ENCODE data around the gene KRTAP26-1.

The KRTAP26-1 gene, protein sequence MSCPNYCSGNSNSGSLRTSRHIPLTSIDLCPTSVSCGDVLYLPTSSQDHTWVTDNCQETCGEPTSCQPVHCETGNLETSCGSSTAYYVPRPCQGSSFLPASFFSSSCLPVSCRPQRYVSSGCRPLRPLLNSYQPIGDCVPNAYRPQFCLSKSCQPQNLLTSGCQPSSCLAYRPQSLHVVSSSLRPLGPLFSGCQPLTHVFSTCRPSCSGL

DNA sequence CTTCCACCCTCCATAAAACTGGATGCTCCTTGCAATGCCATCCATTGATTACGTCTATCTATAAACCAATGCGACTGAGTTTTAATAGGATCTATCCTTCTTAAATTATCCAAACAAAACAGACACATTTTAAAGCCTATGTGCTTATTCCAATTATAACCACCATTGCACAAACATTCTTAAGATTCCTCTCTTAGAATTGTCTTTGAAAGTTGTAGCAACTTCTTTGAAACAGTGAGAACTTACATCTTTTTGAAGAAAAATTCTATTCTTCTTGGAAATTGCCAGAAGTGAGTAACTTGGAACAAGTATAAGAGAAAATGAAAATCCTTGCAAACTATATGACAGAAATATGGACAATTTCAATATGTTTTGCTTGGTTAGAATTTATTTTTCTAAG is at the start of gene KRTAP26-1:
TSS of gene KRTAP26-1 (minus strand) at position 101 of the 400 bp plus-strand sequence. CDS start 280 bp downstream, outside the sequence.
- no peak for DNase-seq (ENCODE audit: low read depth)

DNA sequence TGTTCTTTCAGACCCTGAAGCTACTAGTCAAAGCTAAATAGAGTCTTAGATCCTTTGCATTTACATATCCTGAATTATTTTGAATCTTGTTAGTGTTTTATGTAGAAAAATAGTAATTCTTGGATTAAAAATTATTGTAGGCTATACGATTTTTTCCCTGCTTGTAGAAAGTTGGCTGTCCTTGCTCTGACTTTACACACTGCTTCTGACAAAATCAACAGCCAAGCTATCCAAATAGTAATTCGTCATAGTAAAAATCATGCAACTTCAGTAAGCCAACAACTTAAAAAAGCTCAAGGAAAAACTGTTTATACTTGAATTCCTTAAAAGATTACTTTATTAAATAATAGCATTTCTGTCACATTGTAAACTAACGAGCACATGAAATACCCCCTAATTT is 35.8 kb upstream of the KRTAP26-1 start:
- no peak for DNase-seq (ENCODE audit: low read depth)

GRCh38 chr21:30354308-30355005 is 34.3 kb upstream of the KRTAP26-1 start:
- no peak for DNase-seq (ENCODE audit: low read depth)

DNA sequence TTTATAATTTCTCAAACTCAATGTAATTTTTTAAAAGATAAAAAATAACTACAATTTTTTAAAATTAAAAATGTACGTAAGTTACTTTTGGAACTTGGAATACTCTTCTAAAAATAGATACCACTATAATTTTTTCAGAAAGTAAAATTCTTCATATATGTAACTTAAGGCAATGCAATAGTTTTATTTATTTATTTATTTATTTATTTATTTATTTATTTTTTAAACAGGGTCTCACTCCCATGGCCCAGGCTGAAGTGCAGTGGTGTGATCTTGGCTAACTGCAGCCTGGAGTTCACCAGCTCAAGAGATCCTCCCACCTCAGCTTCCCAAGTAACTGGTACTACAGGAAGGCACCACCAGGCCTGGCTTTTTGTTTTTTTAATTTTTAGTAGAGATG is 31.4 kb upstream of the KRTAP26-1 start:
- DNase-seq (ENCODE audit: low read depth) = no peak

GRCh38 chr21:30349572-30349971 is 29.5 kb upstream of the KRTAP26-1 start:
- DNase-seq (ENCODE audit: low read depth) = no peak

DNA sequence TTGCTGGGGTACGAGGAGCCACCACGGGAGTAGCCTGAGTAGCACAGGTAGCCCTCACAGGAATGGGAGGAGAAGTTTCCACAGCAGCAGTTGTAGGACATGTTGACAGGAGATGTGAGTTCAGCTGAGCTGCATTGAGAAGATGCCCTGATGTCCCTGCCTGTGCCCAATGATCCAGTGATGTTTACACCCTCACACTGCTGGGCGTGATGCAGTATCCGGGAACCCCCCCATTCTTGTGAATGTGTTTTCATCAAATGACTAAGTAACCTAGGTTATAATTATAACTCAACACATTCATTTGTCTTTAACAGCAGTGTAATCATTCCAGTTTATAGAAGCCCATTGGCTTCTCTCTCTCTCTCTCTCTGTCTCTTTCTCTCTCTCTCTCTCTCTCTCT is 28.4 kb upstream of the KRTAP26-1 start, which contains the start of gene KRTAP23-1:
TSS of gene KRTAP23-1 (minus strand) at position 101 of the 400 bp plus-strand sequence. CDS start at position 101, 0 bp downstream.
- DNase-seq (ENCODE audit: low read depth) = no peak

- DNase-seq (ENCODE audit: low read depth) = no peak
Measured at GRCh38 chr21:30345014-30345413, 24.9 kb upstream of the KRTAP26-1 start.

DNA sequence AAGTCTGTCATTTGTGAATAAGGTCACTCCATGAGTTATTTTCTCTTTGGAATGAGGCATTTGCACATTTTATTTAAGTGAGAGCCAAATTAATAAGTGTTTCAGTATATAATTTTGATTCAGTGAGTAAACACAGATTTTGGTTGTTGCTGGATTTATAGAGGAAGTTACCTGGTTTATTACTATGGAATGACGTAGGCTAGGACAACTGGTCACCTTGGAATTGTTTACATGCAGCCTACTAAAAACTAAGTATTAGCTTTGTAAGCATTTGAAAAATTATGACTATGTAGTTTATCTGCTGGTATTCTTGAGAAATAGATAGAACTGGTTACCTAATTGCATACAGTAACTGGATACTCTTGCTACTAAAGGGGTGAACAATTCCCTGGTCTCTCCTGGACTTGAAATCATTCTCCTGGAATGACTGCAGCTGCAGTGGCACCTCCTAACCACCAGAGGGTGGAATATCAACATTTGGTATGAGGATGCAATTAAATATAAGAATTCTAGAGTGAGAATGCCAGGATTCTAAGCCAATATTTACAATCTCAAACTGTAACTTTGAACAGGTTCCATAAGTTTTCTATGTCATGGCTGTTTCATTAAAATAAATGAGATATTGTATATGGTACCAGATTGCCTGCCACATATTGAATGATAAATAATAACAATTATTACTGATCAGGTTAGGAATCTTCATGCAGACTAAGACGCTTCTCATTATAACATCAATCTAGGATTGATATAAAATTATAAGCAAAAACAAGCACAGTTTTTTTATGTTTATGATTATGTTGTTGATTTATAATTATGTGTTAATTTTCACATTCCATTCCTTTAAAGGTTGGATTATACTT is 20.8 kb upstream of the KRTAP26-1 start:
- no peak for DNase-seq (ENCODE audit: low read depth)

GRCh38 chr21:30338717-30339116 is 18.6 kb upstream of the KRTAP26-1 start:
- no peak for DNase-seq (ENCODE audit: low read depth)

- no peak for DNase-seq (ENCODE audit: low read depth)
Measured at GRCh38 chr21:30337772-30338171, 17.7 kb upstream of the KRTAP26-1 start.

DNA sequence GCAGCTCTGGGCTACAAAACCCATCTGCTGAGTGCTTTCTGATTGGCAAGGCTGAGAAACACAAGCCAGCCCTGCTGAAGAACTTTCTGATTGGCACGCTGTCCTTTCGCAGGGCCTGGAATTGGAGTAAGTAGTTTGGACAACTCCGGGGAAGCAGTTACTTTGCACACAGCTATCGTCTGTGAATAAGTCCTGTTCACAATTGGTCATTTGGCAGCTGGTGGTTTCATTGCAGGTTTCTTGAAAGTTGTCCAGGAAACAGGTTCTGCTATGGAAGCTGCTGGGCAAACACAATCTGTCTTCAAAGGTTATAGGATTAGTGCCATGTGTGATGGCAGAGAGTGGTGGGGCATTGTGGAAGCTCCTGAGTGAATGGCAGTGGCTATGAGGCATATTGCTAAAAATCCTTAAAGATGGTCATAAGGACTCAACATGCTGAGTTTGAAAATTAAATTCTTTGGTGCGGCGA is 17.2 kb upstream of the KRTAP26-1 start, which contains the start of gene KRTAP27-1:
TSS of gene KRTAP27-1 (minus strand) at position 419 of the 469 bp plus-strand sequence. CDS start at position 393, 26 bp downstream.
- DNase-seq (ENCODE audit: low read depth) = no peak

- no peak for DNase-seq (ENCODE audit: low read depth)
Measured at GRCh38 chr21:30336596-30336995, 16.5 kb upstream of the KRTAP26-1 start.

GRCh38 chr21:30333736-30334135 is 13.6 kb upstream of the KRTAP26-1 start:
- no peak for DNase-seq (ENCODE audit: low read depth)

- DNase-seq (ENCODE audit: low read depth) = no peak
Measured at GRCh38 chr21:30332681-30333080, 12.6 kb upstream of the KRTAP26-1 start.

- DNase-seq (ENCODE audit: low read depth) = no peak
Measured at GRCh38 chr21:30329203-30329875, 9.2 kb upstream of the KRTAP26-1 start.

DNA sequence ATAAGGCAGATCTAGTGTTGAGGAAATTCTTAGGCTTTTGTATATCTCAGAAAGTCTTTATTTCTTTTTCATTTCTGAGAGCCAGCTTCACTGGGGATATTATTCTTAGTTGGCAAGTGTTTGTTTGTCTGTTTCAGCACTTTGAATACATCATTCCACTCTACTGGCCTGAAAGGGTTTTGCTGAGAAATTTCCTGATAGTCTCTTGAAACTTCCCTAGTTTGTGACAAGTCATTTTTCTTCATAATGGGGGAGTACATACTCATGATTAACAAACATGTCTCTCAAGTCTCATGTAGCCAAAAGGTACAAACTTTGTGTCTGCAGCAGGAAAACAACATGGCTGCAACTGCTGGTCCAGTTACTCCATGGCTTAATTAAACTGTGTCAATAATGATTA is 6.3 kb upstream of the KRTAP26-1 start:
- DNase-seq (ENCODE audit: low read depth) = no peak

DNA sequence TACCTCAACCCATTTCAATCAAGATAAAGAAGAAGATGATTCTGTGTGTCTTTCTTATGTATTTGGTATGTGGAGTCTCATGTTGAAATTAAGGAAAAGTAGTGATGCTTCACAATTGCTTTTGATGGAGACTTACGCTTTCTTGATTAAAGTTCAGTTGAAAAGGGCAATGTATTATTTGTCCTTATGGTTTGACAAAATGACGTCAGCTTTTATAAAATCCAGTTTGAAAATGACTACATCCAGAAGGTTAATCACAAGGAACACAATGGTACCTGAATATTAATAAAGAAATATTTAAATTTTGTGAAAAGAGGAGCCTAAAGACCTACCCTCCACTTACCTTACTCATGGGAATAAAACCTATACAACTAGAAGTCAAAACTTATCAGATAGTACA is 4.4 kb downstream of the KRTAP26-1 start:
- no peak for DNase-seq (ENCODE audit: low read depth)

GRCh38 chr21:30306884-30307283 is 13.2 kb downstream of the KRTAP26-1 start:
- DNase-seq (ENCODE audit: low read depth) = no peak

DNA sequence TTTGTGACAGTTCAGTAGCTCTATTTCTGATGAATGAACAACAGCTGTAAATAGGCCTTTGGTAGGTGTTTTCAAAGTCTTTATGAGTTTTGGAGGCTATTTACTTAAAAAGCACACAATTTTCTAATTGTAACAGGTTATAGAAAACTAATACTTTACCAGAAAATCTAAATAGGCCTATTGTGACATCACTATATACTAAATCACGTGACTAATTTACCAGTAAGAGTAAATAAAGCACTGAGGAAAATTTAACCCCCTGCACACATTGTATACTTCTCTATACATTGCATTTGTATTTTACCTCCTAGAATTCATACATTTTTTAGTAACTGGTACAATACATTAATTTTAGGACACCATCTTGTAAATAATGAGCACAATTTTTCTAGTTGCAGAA is 15.0 kb downstream of the KRTAP26-1 start:
- DNase-seq (ENCODE audit: low read depth) = no peak

DNA sequence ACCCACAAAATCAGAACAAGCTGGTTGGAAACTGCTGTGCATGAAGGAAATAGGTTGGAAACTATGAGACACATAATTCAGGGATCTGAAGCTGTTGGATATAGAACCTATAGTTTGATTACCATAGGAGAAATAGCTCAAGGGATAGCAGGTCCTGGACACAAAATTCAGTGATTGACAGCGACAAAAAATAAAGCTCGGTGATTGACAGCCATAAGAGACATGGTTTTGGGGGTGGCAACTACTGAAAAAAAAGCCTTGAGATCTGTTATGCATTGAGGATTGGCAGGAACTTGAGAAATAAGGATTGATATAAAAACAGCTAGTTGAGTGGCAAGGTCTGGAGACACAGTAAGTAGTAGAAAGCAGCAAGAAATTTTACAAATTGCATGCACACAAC is 30.9 kb downstream of the KRTAP26-1 start, which contains the start of gene KRTAP25-1:
TSS of gene KRTAP25-1 (minus strand) at position 300 of the 400 bp plus-strand sequence. CDS start at position 276, 24 bp downstream.
- DNase-seq (ENCODE audit: low read depth) = no peak

GRCh38 chr21:30282850-30283249 is 37.3 kb downstream of the KRTAP26-1 start, which contains the start of gene KRTAP24-1:
Gene KRTAP24-1, minus strand, starts transcription at chr21:30282950. Its CDS starts 18 bp downstream, at chr21:30282932.
- DNase-seq (ENCODE audit: low read depth) = no peak

DNA sequence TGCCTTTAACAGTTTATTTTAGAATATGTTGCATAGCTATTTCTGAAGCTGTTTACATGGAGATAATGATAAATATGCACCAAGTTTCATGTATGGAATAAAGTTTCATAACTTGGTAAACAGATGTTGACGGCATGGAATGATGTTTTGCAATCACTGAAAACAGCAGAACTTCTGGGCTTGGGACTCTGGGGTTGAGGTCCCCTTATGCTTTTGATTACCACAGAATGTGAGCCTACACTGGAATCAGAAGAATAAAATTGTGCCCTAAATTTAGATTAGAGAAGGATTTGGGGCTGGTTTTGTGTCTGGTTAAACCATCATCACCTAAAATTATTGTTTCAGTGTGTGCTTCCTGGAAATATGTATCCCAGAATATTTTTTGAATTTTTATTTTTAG is 48.5 kb downstream of the KRTAP26-1 start:
- DNase-seq (ENCODE audit: low read depth) = no peak
